ENCODE results near the gene NKX2-3. TPM values are rescaled to one million over a fixed set of nuclear protein-coding genes. Genes with fewer than 3 reads are reported as not detected.

NKX2-3 gene
- polyA plus RNA-seq, 2 donors = 0.14 to 1.1 TPM

- Histone ChIP-seq H3K27me3 (ENCODE audit: control insufficient read depth in 1 of 2, insufficient read depth in 2 of 2, low read length in 2 of 2) (peaks cover 34 to 57% of the 10 kb centered on the region in 2 donors), H3K27ac (ENCODE audit: low read depth in 2 of 2, low read length in 1 of 2) (no peak overlapping the region), H3K4me1 (ENCODE audit: control insufficient read depth in 2 of 2, insufficient read depth in 2 of 2, low read length in 1 of 2) (peaks cover 0 to 11% of the 10 kb centered on the region in 2 donors), H3K9me3 (ENCODE audit: control insufficient read depth in 2 of 2, insufficient read depth in 1 of 2, low read depth in 1 of 2, low read length in 1 of 2) (peaks cover 3 to 10% of the 10 kb centered on the region in 2 donors), H3K4me3 (ENCODE audit: low read depth in 1 of 2, low read length in 2 of 2) (no peak overlapping the region), H3K36me3 (ENCODE audit: control insufficient read depth in 2 of 2, insufficient read depth in 2 of 2, low read length in 1 of 2) (no peaks in the 10 kb centered on the region)
- WGBS, 2 donors = 40 to 54% methylated on average over 24 of the region's 24 CpGs
These were observed 5.8 kb upstream of the NKX2-3 start for GRCh38 chr10:99526861-99527504.

GRCh38 chr10:99527526-99528493 is 4.9 kb upstream of the NKX2-3 start:
- Histone ChIP-seq H3K4me1 (ENCODE audit: control insufficient read depth in 2 of 2, insufficient read depth in 2 of 2, low read length in 1 of 2) (peaks cover 0 to 9% of the 10 kb centered on the region in 2 donors), H3K4me3 (ENCODE audit: low read depth in 1 of 2, low read length in 2 of 2) (no peak overlapping the region), H3K27me3 (ENCODE audit: control insufficient read depth in 1 of 2, insufficient read depth in 2 of 2, low read length in 2 of 2) (peaks cover 34 to 53% of the 10 kb centered on the region in 2 donors), H3K9me3 (ENCODE audit: control insufficient read depth in 2 of 2, insufficient read depth in 1 of 2, low read depth in 1 of 2, low read length in 1 of 2) (peaks cover 3 to 14% of the 10 kb centered on the region in 2 donors), H3K27ac (ENCODE audit: low read depth in 2 of 2, low read length in 1 of 2) (no peak overlapping the region), H3K36me3 (ENCODE audit: control insufficient read depth in 2 of 2, insufficient read depth in 2 of 2, low read length in 1 of 2) (no peaks in the 10 kb centered on the region)
- 26 to 32% methylated on average over 56 of the region's 56 CpGs for WGBS, 2 donors

- no peak overlapping the region for H3K27ac ChIP-seq (ENCODE audit: low read depth in 2 of 2, low read length in 1 of 2)
- 23 to 27% methylated on average over 10 of the region's 10 CpGs for WGBS, 2 donors
These were observed 4.0 kb upstream of the NKX2-3 start for GRCh38 chr10:99528494-99529441.

GRCh38 chr10:99529591-99530107 is 3.1 kb upstream of the NKX2-3 start:
- no peaks in the 10 kb centered on the region for H3K36me3 ChIP-seq (ENCODE audit: control insufficient read depth in 2 of 2, insufficient read depth in 2 of 2, low read length in 1 of 2)
- H3K27ac ChIP-seq (ENCODE audit: low read depth in 2 of 2, low read length in 1 of 2) = no peak overlapping the region
- H3K27me3 ChIP-seq (ENCODE audit: control insufficient read depth in 1 of 2, insufficient read depth in 2 of 2, low read length in 2 of 2) = peaks cover 41 to 61% of the 10 kb centered on the region in 2 donors
- H3K4me3 ChIP-seq (ENCODE audit: low read depth in 1 of 2, low read length in 2 of 2) = no peak overlapping the region
- 13 to 29% methylated on average over 22 of the region's 22 CpGs for WGBS, 2 donors
- peaks cover 0 to 3% of the 10 kb centered on the region in 2 donors for H3K4me1 ChIP-seq (ENCODE audit: control insufficient read depth in 2 of 2, insufficient read depth in 2 of 2, low read length in 1 of 2)
- peaks cover 3 to 18% of the 10 kb centered on the region in 2 donors for H3K9me3 ChIP-seq (ENCODE audit: control insufficient read depth in 2 of 2, insufficient read depth in 1 of 2, low read depth in 1 of 2, low read length in 1 of 2)

More at GRCh38 chr10:99528494-99529441, 4.0 kb upstream of the NKX2-3 start:
- Histone ChIP-seq H3K36me3 (ENCODE audit: control insufficient read depth in 2 of 2, insufficient read depth in 2 of 2, low read length in 1 of 2) (no peaks in the 10 kb centered on the region), H3K27me3 (ENCODE audit: control insufficient read depth in 1 of 2, insufficient read depth in 2 of 2, low read length in 2 of 2) (peaks cover 37 to 55% of the 10 kb centered on the region in 2 donors), H3K4me3 (ENCODE audit: low read depth in 1 of 2, low read length in 2 of 2) (no peak overlapping the region), H3K9me3 (ENCODE audit: control insufficient read depth in 2 of 2, insufficient read depth in 1 of 2, low read depth in 1 of 2, low read length in 1 of 2) (peaks cover 3 to 15% of the 10 kb centered on the region in 2 donors), H3K4me1 (ENCODE audit: control insufficient read depth in 2 of 2, insufficient read depth in 2 of 2, low read length in 1 of 2) (peaks cover 0 to 2% of the 10 kb centered on the region in 2 donors)

- 13 to 22% methylated on average over 46 of the region's 46 CpGs for WGBS, 2 donors
- Histone ChIP-seq H3K27ac (ENCODE audit: low read depth in 2 of 2, low read length in 1 of 2) (no peak overlapping the region), H3K27me3 (ENCODE audit: control insufficient read depth in 1 of 2, insufficient read depth in 2 of 2, low read length in 2 of 2) (peaks cover 37 to 60% of the 10 kb centered on the region in 2 donors), H3K36me3 (ENCODE audit: control insufficient read depth in 2 of 2, insufficient read depth in 2 of 2, low read length in 1 of 2) (no peaks in the 10 kb centered on the region), H3K4me3 (ENCODE audit: low read depth in 1 of 2, low read length in 2 of 2) (no peak overlapping the region), H3K9me3 (ENCODE audit: control insufficient read depth in 2 of 2, insufficient read depth in 1 of 2, low read depth in 1 of 2, low read length in 1 of 2) (peaks cover 3 to 18% of the 10 kb centered on the region in 2 donors), H3K4me1 (ENCODE audit: control insufficient read depth in 2 of 2, insufficient read depth in 2 of 2, low read length in 1 of 2) (peaks cover 0 to 10% of the 10 kb centered on the region in 2 donors)
These were observed 2.4 kb upstream of the NKX2-3 start for GRCh38 chr10:99530108-99531025.

GRCh38 chr10:99531026-99531695 is 1.6 kb upstream of the NKX2-3 start:
- H3K4me3 ChIP-seq (ENCODE audit: low read depth in 1 of 2, low read length in 2 of 2) = no peak overlapping the region
- H3K4me1 ChIP-seq (ENCODE audit: control insufficient read depth in 2 of 2, insufficient read depth in 2 of 2, low read length in 1 of 2) = peaks cover 6 to 12% of the 10 kb centered on the region in 2 donors
- no peak overlapping the region for H3K27ac ChIP-seq (ENCODE audit: low read depth in 2 of 2, low read length in 1 of 2)
- no peaks in the 10 kb centered on the region for H3K36me3 ChIP-seq (ENCODE audit: control insufficient read depth in 2 of 2, insufficient read depth in 2 of 2, low read length in 1 of 2)
- H3K27me3 ChIP-seq (ENCODE audit: control insufficient read depth in 1 of 2, insufficient read depth in 2 of 2, low read length in 2 of 2) = peaks cover 36 to 59% of the 10 kb centered on the region in 2 donors
- WGBS, 2 donors = 17 to 28% methylated on average over 40 of the region's 40 CpGs
- peaks cover 3 to 18% of the 10 kb centered on the region in 2 donors for H3K9me3 ChIP-seq (ENCODE audit: control insufficient read depth in 2 of 2, insufficient read depth in 1 of 2, low read depth in 1 of 2, low read length in 1 of 2)

- Histone ChIP-seq H3K27ac (ENCODE audit: low read depth in 2 of 2, low read length in 1 of 2) (no peak overlapping the region), H3K4me1 (ENCODE audit: control insufficient read depth in 2 of 2, insufficient read depth in 2 of 2, low read length in 1 of 2) (peaks cover 10 to 16% of the 10 kb centered on the region in 2 donors), H3K4me3 (ENCODE audit: low read depth in 1 of 2, low read length in 2 of 2) (no peak overlapping the region), H3K9me3 (ENCODE audit: control insufficient read depth in 2 of 2, insufficient read depth in 1 of 2, low read depth in 1 of 2, low read length in 1 of 2) (peaks cover 0 to 18% of the 10 kb centered on the region in 2 donors), H3K27me3 (ENCODE audit: control insufficient read depth in 1 of 2, insufficient read depth in 2 of 2, low read length in 2 of 2) (peaks cover 28 to 56% of the 10 kb centered on the region in 2 donors), H3K36me3 (ENCODE audit: control insufficient read depth in 2 of 2, insufficient read depth in 2 of 2, low read length in 1 of 2) (no peaks in the 10 kb centered on the region)
- WGBS, 2 donors = 55 to 60% methylated on average over 25 of the region's 25 CpGs
These were observed 797 bp upstream of the NKX2-3 start for GRCh38 chr10:99531696-99532593.
